T-helper 1 cell treated with Interleukin-12 subunit alpha and Interleukin-12 subunit beta and Interleukin-4 antibody, amounts not matched to agents 30 ng/mL and 1 ng/mL, for 36 hours (primary cell): ENCODE data around the gene SFRP2. TPM values are rescaled to one million over a fixed set of nuclear protein-coding genes. Genes with fewer than 3 reads are reported as not detected.

Experiments used
- intact Hi-C: fragments of 100-400 bp; cut with micrococcal nuclease; formaldehyde crosslinking; loops from one replicate; pipeline ENCODE4 v1.15.1; 2024
- total RNA-seq: library from RNA; stranded (reverse); gene quantifications from 2 replicates; pipeline ENCODE4 v1.2.3, GENCODE V29; 2022

Gene SFRP2
- total RNA-seq, 1 donor from 2014 or later = not detected

DNA sequence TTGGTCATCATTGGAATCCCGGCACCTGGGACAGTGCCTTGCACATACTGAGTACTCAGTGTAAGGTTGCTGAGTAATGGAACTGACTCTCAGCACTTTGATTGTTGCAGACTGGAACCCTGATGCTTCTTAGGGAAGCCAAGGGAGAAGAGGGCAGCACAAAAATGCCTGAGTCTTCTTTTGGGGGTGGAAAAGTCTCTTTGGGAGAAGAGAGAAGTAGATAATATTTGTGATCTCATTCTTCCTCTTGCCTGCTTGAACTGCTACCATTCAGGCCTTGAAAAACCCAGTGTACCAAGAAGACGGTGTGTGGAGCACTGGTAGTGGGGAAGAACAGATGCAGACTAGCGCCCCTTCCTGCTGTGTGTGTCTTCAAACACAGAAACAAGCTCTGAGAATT is 12.3 kb downstream of the SFRP2 start:
- intact Hi-C loops = no loop called here

- intact Hi-C loops = no loop called here
Observed at GRCh38 chr4:153773236-153773690, 15.6 kb downstream of the SFRP2 start.

DNA sequence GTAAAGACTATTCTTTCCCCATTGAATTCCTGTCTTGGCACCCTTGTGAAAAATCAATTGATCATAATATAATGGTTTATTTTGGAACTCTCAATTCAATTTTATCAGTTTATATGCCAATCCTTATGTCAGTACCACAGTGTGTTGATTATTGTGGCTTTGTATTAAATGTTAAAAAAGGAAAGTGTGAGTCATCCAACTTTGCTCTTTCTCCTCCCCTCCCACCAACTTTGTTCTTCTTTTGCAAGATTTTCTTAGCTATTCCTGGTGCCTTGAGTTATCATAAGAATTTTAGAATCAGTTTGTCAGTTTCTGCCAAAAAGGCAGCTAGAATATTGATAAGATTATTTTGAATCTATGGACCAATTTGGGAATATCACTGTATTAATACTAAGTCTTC is 17.8 kb downstream of the SFRP2 start:
- intact Hi-C loops = no loop called here

DNA sequence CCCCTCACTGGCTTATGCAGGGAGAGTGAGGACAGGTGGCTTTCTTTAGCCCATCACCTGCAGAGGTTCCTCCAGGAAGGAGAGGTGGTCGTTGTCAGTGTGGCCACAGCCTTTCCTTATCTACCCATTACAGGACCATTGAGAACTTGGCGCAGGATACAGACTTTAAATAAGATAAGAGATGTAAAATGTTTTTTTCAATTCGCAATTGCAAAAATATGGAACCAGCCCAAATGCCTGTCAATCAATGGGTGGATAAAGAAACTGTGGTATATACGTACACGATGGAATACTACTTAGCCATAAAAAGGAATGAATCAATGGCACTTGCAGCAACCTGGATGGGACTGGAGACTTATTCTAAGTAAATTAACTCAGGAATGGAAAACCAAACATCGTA is 22.1 kb downstream of the SFRP2 start:
- intact Hi-C loops = no loop called here

DNA sequence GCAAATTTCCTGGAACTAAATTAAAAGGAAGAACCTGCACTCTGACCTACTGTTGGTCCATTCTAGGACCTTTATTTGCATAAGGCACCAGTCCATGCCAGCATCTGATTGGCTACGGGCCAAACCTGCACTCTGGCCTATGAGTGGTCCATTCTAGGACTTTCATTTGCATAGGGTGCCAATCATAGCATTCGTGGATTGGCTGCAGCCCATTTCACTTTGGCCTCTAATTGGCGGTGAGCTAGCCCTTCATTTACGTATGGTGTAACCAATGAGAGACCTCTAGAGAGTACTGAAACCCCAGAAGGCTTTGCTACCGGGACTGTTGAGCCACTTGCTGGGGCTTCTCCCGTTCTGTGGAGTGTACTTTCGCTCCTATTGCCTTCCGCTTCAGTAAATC is 23.0 kb downstream of the SFRP2 start:
- intact Hi-C loops = no loop called here

DNA sequence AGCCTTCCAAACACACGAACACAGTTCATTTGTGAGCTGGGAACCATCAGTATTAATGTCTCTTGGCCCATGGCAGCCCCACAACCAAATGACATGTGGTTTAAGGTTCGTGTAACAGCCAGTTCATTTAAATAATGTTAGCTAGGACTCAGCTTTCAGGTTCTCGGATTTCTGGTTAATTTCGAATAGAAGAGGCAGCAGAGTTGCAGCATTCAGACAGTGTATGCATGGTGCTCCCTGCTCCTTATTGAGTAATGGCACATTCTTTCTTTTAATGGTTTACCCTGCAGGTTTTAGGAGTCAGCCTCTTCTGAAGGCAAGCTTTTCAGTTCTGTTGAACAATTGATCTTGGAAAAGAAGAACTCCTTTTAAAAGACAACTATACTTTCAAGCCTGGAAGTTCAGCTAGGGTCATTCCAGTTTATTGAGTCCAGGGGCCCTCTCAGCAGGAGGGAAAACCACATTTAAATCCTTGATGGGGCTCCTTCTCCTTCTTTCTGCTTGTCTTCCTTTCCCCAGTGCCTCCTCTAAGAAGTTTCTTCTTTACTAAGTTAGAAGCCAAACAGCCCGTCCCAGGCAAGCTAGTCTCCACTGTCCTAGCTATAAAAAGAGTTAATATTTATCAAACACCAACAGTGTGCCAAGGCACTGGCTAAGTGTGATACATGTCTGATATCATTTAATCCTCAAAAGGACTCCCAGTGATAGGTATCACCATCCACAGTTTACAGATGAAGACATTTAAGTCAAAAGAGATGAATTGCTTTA is 24.1 kb downstream of the SFRP2 start:
- intact Hi-C loops = no loop called here

DNA sequence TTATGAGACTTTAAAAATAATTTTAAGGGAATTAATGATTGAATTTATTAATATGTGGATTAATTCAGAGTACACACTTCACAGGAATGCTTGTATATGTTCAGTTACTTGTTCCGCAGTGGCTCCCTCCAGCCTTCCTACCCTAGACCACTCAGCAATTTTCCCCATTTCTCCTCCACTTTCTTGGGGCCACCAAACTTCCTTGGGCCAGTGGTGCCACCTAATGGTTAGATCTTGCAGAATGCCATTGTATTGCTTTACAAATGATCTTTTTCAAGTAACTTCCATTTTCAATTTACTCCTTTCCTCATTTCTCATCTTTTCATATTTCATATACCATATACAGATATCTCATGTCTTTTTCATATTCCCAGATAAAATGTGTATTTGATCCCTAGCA is 25.5 kb downstream of the SFRP2 start:
- intact Hi-C loops = no loop called here

DNA sequence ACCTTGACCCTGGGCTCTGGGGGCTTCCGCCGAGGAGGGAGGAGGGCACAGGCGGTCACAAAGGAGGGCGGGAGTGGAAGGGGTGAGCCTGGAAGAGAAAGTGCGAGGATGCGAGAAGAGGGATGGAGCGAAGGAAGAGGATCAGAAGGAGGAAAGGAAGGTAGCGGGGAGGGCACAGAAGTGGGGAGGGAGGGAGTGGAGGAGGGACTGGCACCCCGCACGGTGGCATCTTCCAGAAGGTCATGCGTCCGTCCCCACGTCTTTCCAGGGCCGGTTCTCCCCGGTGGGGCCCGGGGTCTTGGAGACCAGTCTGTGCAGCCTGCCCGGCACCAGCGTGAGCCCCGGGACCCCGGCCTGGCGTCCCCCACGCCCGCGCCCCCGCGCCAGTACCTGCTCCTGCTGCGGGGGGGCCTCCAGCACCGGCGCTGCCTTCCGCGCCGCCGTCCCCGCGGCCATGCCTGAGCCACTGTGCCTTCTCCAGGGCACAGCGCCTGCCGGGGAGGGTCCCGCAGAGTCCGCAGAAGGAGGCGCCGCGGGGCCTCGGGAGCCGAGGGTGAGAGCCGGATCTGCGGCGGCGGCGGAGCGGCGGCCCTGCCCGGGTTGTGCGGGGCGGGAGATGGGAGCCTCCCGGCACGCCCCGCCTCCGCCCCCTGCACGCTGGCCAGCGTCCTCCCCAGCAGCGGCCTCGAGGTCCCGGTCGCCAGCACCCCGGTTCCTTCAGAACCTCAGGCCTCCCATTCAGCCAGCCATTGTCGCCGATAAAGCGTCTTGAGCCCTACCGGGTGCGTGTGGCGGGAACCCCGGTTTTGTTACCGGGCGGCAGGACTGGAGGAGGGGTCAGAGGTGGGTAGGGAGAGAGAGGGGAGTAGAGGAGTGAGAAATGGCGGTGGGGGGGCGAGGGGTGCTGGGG is 29.2 kb downstream of the SFRP2 start, which contains the start of gene RNF175:
Gene RNF175 (minus strand): TSS at position 618 of the 910 bp plus-strand sequence. CDS start 162 bp downstream, at position 456.
- intact Hi-C loops = no loop called here

DNA sequence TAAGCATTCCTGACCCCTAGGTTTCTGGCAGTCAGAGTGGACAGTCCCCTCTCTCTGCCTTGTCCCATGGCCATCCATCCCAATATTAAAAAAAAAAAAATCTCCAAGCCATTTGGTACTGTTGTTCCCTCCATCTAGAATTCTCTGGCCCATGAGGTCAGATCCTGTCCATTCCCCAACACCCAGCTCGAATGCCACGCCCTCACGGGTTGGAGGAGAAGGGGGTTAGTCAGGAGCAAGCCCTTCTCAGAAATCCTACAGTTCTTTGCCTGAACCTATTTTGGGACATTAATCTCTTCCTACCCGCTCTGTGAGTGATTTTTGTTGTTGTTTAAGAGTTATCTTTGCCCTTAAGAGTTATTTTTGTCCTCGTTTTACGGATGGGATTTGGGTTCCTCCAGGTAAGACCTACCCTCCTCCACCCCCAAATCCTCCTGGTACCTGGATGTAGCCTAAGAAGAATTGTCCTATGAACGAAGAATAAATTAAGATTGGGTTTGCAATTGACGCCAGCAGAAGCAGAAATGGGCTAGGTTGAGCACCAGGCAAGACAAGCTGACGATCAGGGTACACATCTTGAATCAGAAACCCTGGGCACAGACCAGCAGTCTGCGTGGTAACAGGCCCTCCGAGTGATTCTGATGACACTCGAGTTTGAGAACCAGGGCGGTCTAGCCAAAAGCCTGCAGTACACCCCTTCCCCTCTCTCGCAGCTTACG is 30.0 kb downstream of the SFRP2 start:
- intact Hi-C loops = no loop called here

DNA sequence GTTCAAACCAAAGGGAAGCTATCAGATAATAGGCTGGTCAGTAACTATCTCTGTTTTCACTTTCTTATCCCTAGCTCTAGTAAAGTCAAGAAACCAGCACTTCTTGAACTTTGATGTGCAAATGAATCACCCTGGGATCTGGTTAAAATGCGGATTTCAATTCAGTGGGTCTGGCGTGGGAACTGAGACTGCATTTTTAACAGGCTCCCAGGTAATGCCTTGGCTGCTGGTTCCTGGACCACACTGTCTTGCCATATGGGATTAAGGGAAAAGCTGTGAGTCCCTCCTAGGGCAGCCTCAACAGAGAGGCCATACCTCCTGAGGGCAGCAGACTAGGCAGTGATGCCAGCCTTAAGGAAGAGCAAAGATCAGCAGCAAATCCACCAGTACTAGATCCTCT is 30.7 kb downstream of the SFRP2 start:
- intact Hi-C loops = no loop called here

DNA sequence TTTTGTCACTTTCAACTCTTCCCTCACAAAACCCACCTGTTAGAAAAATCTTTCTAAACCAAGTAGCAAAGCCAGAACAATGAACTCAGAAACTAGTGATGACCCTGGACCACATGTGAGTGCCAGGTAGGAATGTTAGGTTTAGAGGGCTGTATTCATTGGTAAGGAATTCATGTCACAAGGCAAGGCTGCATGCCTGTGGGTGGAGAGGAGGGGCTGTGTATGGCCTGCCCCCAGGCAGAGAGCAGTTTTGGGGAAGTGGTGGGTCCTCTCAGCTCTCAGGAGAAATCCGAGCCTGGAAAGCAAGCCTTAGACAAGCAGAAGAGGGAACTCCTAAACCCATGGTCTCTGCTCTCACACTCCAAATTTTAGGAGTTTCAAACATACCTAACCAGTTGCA is 31.5 kb downstream of the SFRP2 start:
- intact Hi-C loops = no loop called here

DNA sequence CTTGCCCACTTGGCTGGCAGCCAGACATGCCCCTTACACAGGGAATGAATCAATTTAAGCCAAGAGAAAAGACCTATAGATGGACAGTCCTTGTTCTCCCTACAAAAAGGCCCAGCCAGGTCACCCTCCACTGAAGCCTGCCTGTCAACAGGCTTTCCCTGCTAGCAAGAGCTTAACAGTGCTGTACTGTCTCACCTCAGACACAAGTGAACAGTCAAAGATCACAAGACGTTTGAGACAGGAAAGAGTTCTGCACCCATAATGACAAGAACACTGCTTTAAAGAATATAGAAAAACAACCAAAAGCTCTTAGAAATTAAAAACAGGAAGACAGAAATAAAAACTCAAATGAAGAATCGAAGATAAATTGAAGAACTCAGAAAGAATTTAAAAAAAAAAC is 33.7 kb downstream of the SFRP2 start:
- intact Hi-C loops = no loop called here

DNA sequence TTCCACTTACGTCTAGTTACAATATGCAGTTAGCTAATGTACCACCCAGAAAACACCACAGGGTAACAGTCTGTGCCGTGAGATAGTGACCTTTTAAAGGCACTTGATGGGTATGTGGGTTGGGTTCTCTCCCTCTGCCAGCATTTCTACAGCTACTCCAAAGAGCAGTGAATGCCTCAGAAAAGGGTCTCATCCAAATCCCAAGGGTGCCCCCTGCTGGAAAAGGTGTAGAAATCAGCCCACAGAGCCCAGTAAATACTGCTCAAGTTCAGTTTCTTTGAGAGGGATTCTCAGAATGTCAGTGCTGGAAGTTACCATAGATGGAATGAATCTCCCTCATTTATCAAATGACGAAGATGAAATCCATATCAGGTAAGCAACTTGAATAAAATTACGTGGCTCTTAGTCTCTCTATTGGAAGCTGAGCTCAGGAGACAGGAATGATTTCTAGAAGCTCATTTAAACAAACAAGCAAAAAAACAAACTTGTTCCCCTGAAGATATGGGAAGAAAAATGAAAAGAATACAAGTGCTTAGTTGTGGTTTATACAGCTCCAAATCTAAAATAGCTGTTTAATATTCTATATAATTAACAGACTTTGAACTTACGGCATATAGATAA is 38.6 kb downstream of the SFRP2 start:
- intact Hi-C loops = loop anchor here (1.0 to 2.0 kb wide), 11 partner anchors 66 to 900 kb away; partner anchors contain the start of genes MND1 and TLR2

- intact Hi-C loops = no loop called here
Observed at GRCh38 chr4:153748378-153748777, 40.5 kb downstream of the SFRP2 start.

DNA sequence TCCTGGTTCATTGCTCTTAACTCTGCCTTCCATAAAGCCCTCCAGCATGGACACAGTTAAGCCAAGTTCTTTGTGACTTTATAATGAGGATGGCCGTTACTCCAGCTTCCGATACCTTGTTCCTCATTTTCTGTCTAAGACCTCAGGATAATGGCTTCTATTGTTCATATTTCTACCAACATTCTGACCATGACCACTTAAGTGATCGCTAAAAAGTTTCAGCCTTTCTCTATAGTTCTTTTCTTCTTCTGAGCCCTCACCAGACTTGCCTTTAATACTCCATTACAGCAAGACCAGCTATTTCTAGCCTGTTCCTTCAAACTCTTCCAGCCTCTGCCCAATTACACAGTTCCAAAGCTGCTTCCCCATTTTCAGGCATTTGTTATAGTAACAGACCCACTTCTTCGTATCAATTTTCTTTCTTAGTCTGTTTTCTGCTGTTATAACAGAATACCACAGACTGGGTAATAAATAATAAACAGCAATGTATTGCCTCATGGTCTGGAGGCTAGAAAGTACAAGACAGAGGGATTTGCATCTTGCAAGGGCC is 41.4 kb downstream of the SFRP2 start:
- intact Hi-C loops = no loop called here

DNA sequence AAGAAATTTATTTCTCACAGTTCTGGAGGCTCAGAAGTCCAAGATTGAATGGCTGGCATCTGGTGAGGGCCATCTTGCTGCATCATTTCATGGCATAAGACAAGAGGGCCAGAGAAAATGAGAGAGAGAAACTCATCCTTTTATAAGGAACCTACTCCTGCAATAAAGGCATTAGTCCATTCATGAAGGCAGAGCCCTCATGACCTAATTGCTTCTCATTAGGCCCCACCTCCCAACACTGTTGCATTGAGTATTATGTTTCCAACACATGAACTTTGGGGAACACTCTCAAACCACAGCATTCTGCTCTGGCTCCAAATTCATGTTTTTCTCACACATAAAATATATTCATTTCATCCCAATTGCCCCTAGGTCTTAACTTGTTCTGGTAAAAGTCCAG is 43.2 kb downstream of the SFRP2 start:
- intact Hi-C loops = no loop called here

DNA sequence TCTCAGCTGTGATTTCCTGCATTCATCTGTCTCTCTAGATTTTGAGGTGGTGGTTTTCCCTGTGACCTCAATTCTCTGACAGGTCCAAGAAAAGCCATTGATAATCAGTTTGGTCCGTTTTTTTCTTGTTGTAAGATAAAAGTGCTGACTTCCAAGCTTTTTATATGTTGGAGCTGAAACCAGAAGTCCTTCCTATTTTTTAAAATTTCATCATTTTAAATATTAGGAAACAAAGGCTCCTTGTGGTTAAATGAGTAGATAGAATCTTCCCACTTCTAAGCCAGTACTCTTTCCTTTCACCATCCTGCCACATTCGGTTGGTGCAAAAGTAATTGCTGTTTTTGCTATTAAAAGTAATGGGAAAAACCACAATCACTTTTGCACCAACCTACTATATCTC is 47.3 kb downstream of the SFRP2 start:
- intact Hi-C loops = no loop called here

- intact Hi-C loops = no loop called here
Observed at GRCh38 chr4:153735906-153736461, 52.9 kb downstream of the SFRP2 start.

DNA sequence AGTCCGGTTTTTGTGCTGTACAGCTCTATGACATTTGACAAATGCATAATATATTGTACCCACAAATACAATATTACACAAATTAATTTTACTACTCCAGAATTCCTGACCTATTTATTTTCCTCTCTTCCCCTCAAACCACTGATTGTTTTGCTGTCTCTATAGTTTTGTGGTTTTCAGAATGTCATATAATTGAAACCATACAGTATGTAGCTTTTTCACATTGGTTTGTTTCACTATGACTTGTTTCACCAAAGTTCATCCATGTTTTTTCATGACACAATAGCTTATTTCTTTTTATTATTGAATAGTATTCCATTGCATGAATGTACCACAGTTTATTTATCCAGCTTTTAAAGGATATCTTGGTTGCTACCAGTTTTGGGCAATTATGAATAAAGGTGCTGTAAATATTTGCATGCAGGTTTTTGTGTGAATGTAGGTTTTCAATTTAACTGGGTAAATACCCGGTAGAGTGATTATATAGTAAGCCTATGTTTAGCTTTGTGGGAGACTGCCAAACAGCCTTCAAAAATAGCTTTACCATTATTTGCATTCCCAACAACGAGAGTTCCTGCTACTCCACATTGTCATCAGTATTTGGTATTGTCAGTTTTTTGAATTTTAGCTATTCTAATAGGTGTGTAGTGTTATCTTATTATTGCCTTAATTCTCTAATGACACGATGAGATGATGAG is 55.0 kb downstream of the SFRP2 start:
- intact Hi-C loops = no loop called here

DNA sequence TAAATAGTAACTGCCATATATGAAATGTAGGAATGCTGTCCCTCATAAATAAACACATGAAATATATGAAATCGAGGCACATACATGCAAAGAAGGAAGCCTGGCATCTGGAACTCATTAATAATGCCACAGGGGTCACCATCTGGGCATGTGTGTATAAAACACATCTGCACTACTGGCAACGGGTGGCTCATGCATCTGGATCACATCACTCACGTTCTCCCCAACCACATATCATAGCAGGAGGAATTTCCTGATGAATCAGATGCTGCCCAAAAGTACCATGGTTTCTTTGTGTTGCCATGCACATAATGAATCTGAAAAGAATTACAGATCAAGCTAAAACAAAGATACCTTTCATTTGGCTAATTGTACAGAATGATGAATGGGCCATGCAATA is 57.6 kb downstream of the SFRP2 start:
- intact Hi-C loops = no loop called here
